ENCODE data around the gene IL23R.
A peak's percentile ranks its signal among the peaks of the same experiment; 100 is the strongest.
"Not testable (repeated sequence)": the region's sequence is repeated elsewhere in the genome, so short reads cannot be mapped to it uniquely, and the experiment has no call there.

The IL23R gene

DNA sequence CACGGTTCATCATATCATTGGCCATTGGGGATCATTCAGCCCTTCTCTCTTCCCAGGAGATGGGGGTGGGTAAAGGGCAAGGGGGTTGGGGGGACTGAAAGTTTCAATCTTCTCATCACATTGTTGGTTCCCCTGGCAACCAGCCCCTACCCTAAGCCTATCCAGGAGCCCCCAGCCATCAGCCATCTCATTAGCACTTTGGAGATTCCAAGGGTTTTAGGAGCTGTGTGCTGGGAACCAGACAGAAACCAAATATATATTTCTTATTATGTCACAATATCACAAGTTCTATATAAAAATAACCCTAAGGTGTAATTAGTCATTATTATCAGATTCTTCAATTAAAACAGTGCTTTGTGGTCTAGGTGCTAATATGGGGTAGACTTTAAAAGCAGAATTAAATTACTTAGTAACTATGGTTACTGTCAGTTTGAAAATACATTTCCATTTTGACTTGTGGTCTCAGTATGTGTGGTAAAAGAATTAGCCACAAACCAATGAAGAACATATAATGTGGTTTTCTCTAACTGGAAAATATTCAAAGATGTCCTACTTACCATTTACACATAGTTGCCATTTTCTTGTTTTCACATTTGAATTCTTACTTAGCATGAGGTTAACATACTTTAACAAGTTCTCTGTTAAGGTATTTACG is 28.1 kb downstream of the IL23R start:
- no peak for DNase-seq

DNA sequence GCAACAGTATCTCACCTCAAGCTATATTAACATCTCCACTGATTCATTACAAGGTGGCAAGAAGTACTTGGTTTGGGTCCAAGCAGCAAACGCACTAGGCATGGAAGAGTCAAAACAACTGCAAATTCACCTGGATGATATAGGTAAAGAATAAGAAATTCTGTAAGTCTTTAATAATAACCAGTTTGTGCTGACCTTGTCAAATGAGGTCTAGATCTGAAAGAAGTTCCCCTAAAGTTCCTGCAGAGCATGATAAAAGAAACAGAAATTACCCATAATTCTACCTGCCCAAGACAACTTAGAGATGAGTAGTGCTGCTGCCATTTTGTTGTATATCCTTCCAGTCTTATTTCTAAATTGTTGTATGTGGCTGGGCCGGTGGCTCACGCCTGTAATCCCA is 34.5 kb downstream of the IL23R start:
- no peak for DNase-seq

DNA sequence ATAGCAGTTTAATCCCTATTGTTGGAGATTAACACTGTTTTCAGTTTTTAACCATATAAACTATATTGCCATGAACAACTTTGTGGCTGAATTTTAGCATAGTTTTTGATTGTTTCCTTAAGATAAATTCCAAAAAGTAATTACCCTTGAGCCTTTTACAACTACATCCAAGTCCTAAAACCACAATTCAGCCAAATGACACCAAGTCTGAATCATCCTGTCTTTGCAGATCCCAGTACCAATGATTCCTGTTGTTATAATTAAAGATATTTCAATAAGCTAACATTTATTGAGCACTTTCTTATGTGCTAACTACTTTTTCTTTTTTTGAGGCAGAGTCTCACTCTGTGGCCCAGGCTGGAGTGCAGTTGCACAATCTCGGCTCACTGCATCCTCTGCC is 35.6 kb downstream of the IL23R start:
- DNase-seq, result no peak

DNA sequence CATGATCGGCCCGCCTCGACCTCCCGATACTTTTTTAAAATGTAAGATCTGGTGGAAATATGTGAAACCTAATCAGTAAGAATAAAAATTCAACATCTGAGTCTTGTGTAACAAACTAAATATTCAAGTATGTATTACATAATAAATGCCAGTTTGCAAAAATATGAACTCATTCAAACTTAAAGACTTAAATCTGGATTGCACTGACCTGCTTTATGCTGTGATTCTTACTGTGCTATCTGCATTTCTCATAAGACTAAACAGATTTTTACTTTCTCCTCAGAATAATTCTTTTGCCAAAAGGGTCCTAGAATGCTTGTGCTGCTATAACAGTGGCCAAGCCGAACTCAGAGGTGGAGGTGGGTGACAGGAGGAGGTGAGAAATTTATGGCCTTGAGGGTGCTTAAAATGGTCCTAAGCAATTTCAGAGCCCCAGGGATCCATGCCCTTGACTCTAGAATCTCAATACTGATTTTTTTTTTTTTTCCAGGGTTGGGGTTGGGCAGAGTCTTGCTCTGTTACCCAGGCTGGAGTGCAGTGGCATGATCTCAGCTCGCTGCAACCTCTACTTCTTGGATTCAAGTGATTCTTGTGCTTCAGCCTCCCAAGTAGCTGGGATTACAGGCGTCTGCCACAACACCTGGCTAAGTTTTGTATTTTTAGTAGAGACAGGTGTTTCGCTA is 38.2 kb downstream of the IL23R start:
- no peak for DNase-seq

DNA sequence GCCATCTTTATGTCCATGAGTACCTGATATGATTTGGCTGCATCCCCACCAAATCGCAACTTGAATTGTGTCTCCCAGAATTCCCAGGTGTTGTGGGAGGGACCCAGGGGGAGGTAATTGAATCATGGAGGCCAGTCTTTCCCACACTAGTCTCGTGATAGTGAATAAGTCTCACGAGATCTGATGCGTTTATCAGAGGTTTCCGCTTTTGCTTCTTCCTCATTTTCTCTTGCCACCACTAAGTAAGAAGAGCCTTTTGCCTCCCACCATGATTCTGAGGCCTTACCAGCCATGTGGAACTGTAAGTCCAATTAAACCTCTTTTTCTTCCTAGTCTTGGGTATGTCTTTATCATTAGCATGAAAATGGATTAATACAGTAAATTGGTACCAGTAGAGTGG is 41.1 kb downstream of the IL23R start:
- not testable (repeated sequence) for DNase-seq

DNA sequence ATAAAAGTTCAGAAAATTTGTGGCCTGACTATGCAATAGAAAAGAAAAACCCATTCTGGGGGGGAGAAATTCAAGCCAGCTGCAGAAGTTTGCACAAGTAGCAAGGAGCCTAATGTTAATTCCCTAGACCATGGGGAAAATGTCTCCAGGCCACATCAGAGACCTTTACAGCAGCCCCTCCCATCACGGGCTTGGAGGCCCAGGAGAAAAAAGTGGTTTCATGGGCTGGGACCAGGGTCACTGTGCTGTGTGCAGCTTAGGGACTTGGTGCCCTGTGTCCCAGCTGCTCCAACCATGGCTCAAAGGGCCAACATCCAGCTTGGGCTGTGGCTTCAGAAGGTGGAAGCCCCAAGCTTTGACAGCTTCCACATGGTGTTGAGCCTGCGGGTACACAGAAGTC is 42.0 kb downstream of the IL23R start:
- DNase-seq, result no peak

DNA sequence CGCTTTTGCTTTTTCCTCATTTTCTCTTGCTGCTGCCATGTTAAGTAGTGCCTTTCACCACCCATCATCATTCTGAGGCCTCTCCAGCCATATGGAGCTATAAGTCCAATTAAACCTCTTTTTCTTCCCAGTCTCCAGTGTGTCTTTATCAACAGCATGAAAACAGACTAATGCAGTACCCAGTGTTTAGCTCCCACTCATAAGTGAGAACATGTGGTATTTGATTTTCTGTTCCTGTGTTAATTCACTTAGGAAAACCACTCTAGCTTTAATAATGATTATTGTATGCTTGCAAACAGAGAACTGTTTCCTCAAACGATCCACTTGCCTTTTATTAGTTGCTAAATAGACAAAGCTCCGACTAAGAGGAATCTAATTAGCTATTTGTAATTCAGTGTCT is 43.3 kb downstream of the IL23R start:
- no peak for DNase-seq

DNA sequence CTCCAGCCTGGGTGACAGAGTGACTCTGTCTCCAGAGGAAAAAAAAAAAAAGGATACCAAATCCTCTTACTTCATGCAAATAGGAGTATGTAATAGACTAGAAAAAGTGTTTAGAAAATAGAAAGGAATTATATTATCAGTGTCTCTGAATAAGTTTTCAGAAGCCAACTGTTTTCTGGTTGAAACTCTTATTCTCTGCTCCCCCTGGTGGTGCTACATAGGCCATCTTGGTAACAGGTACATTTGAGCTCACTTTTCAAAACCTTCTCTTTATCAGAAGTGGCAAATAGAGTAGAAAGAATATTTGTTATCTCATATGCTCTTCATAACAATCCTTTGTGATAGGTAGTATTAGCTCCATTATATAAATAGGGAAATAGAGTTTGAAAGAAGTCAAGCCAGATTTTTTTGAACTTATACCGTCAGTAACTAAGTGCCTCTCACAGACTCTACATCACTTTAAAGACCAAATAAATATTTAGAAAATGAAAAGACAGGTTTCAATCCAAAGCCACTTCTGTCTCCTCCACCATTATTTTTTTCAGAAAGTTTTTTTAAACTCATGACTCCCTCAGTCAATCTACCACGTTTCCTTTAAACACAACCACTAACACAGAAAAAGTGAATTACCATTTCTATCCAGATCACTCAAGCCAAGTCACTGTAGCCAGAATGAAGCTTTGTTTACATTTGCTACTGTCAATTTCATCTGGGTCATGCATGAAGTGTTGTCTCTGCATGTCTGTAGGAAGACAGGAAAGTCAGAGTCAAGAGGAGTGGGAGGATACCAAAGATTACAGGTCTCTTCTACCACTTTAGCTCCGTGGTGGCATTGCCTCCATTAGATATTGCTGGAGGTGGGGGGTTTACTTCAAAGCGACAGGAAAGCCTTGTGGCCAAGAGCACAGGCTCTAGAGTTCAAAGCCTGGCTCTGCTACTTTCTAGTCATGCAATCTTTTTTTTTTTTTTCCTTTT is 45.6 kb downstream of the IL23R start:
- DNase-seq, result peak; percentile 67

DNA sequence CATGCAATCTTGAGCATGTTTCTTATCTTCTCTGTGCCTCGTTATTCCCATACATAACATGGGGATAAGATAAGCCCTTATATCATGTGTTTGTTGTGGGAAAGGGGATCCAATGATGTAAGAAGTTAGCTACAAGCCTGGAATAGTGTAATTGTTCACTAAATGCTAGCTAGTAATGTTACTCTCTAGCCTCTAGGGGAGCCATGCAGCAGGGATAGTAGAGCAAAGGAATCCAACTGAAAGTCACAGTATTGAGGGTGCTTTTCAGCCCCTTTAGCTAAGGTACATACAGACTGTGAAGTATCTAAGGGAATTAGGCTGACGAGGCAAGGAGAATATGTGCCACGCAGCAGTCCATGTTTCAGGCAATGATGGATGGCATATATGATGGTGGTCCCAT is 46.9 kb downstream of the IL23R start:
- DNase-seq, result no peak

DNA sequence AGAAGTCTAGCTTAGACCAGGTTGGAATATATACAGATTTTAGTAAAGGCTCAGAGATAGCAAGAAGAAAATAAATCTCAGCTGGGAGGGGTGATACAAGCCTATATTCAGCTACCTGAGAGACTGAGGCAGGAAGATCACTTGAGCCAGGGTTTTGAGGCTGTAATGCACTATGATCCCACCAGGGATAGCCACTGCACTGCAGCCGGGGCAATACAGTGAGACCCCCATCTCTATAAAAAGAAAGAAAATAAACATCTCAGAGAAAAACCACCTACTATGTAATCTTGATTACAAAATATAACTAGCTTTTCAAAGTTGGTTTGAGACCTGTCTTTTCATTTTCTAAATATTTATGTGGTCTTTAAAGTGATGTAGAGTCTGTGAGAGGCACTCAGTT is 47.7 kb downstream of the IL23R start:
- DNase-seq, result no peak

DNA sequence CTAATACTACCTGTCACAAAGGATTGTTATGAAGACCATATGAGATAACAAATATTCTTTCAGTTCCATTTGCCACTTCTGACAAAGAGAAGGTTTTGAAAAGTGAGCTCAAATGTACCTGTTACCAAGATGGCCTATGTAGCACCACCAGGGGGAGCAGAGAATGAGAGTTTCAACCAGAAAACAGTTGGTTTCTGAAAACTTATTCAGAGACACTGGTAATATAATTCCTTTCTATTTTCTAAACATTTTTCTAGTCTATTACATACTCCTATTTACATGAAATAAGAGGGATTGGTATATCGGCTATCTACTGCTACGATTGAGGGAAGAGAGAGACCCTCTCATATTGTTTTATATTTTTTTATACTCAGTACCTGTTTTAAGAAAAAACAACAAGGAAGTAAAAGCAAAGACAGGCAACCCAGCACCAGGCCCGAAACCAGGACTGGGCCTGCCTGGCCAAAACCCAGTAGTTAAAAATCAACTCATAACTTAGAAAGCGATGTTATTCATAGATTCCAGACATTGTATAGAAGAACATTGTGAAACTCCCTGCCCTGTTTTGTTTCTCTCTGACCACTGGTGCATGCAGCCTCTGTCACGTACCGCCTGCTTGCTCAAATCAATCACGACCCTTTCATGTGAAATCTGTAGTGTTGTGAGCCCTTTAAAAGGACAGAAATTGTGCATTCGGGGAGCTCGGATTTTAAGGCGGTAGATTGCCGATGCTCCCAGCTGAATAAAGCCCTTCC is 48.3 kb downstream of the IL23R start:
- no peak for DNase-seq

DNA sequence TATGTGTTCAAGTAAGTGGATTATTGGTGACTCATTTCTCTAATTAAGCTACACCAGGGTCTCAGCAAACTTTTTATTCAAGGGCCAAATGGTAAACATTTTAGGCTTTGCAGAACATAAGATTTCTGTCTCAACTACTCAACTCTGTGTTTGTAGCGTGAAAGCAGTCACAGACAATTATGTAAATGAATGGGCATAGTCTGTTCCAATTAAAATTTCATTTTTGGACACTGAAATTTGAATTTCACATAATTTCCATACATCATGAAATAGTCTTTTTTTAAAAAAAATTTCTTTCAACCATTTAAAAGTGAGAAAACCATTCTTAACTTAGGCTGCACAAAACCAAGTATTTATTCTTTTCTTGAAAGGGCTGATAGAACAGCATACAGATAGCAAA is 50.1 kb downstream of the IL23R start:
- DNase-seq, result no peak

DNA sequence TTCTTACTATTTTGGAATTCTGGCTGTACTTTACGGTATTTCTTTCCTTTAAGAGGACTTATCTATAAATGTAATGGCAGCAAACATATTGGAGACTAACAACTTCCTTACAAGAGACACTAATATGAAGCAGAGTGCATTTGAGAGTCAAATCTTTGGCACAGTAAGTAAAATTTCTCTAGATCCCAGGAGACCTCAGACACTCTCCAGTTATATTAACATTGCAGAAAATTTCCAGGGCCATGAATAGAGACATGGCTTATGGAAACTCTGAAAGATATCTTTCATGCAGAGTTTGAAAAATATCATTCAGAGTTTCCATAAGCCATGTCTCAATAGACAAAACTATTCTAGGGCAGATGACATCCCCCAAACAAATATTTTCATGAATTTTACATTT is 51.2 kb downstream of the IL23R start:
- no peak for DNase-seq

DNA sequence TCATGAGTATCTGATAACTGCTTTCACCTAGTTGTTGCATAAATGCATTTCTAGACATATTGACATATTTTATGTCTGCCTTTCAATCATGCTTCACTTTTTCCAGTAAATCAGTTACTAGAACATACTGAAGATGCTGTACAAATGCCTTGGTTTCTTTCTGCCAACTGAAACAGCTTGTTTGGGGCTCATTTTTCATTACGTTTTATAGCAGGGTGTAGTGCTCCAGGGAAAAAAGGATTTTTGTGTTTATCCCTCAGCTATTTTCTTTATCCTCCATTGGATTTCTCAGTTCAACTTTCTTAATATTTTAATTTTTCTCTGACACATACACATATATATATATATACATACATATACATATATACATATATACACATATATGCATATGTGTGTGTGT is 51.7 kb downstream of the IL23R start:
- DNase-seq, result no peak

DNA sequence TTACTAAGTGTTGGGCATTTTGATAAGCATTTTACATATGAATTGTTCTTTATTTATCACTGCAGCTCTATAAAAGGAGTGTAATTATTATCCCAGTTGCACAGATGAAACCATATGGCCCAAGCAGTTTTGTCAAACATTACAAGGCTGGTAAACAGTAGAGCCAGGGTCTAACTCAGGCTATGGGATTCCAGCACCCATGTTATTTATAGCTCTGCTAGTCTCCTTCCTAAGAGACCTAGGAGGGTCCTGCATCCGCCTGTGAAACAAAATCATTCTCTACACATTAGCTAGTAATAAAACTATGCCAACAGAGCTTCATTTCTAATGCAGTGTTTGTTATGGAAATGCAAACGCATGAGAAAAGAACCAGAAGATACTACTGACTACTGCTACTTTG is 58.6 kb downstream of the IL23R start:
- no peak for DNase-seq

DNA sequence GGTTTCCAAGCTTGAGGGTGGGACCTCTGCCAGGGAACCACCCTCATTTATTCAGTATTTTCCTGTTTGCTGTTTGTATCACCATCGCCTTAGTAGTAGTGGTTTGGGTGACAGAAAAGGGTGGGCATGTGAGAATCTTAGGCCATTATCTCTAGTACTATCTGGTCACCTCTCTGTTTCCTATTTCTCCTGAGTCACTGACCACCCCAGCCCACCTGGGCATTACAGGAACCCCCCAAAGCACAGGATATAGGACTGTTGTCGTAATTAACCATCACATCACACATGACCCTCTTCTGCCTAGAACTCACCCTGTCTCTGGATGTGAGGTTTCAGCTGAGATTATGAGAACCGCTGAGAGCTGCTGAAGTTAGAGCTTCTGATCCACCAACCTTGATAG is 60.4 kb downstream of the IL23R start:
- DNase-seq, result no peak

DNA sequence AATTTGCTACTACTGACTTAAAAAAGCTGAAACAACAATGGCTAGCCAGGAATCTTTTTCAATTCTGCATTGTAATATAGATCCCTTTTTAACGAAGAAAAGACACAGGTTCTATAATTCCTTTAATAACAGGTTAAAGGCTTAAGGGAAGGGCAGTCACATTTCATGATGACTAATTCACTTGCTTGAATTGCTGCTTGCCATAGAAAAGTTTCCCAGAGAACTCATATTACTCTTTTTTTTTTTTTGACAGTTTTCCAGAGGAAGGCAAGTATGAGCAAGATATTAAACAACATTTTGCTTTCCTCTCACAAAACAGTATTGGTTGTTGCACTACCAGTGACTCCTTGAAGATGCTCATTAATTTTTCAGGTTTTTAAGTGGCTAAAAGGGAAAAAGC is 60.9 kb downstream of the IL23R start:
- no peak for DNase-seq

DNA sequence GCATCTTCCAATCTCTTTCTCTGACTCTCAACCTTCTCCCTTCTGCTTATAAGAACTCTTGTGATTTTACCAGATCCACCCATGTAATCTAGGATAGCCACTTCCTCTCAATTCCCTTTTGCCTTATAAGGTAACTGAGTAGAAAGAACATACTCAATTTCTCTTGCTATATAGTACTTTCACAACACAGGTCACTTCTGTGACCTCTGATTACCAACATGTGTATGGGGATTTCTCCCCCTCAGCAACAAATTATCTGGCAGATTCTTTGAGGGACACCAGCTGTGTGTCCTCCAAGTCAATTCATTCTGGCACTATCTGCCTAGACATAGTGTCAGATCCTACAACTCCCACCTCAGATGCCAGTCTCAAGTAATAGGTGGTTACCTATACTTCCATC is 62.5 kb downstream of the IL23R start:
- DNase-seq, result no peak

DNA sequence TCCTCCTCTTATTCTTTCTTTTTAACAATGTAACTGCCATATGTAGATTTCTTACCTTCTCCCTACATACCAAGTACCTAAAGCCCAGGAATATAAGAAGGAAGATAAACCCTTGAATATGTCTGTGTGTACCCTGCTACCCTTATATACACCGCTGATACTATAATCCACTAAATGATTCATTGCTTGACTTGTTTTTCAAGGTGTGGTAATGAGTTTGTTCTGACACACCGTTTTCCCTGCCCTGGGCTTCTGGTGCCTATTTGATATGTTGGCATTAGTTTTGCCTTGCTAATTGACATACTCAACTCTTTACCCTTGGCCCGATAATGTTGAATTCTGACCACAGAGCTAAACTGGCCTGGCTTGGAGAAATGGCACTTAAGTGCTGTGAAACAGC is 64.3 kb downstream of the IL23R start:
- no peak for DNase-seq

DNA sequence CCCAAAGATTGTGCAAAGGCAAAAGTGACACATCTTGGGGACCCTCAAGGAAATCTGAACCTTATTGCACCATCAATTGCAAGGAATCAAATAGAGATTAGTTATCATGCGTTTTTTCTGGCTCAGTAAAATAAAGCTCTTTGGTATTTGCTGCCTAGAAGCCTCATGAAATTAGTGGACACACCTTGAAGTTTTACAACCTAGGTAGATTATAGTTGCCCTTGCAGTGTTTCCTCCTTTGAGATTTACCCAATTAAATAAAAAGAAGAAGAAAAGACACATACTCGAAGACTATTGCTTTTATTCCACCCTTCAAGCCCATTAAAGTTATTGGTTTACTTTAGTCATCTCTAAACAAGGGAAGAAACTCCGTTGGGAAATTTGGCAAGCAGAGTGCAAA is 70.0 kb downstream of the IL23R start:
- DNase-seq, result no peak

DNA sequence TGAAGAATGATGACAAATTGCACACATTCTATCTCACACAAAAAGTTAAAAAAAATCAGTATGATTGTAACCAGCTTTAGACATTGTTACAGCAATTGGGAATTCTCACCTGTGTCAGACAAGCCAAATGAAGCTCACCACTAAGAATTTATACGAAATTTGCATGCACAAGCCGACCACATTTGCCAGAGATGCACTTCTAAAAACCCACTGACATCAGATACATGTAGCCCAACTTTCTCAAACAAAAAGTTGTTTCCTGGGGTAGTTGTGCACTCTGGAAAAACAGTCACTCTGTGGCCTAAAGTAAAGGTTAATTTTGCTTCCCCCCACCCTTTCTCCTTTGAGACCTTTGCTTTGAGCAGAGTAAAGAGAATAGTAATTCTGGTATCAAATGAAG is 73.5 kb downstream of the IL23R start:
- DNase-seq, result no peak

DNA sequence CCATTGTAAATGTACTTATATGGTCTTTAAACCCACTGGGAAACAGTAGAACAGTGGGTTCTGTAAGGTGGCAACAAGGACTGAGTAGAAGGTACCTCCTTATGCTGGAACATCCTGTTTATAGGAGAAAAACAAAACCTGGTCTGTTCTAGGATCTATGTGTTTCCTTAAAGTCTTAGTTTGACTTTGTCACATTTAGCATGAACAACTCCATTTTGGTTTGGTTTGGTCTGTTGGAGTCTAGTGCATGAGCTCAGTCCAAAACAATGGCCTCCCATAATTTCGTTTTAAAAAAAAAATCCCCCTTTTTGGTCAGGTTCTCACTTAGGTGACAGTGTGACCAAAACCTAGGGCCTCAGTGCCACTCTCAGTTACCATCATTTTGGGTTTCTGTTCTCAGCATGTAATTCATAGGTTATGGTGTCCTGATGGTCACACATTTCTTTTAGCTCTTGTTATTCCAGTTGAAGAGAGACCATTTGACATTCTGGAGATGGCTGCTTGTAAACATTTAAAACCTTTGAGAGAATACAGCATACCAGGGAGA is 75.0 kb downstream of the IL23R start:
- DNase-seq, result no peak

DNA sequence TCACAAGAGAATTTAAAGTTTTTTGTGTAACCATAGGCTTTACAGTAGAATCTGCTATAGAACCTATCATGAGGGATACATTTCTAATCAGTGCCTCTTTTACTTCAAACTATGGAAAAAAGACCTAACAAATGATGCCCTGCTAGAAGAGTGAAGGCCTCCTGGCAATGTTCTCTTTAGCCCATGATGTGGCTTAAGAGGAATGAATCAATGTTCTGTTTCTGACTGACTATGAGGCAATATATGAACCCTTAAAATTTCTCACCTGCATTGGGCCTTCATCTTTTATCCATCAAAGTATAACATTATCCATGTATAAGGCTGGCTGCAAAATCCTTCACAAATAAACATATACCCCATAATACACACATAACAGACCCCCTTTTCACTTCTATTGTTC is 75.8 kb downstream of the IL23R start:
- DNase-seq, result no peak
